ENCODE data around the gene MAPK8IP3.

MAPK8IP3 gene

GRCh38 chr16:1776991-1777374 is 71.0 kb downstream of the MAPK8IP3 start:
- H4K5ac ChIP-seq (ENCODE audit: low read length) = no peak overlapping the region
- H2BK120ac ChIP-seq (ENCODE audit: low read depth, low read length) = no peak overlapping the region

GRCh38 chr16:1777375-1778199 is 71.6 kb downstream of the MAPK8IP3 start:
- Histone ChIP-seq H4K5ac (ENCODE audit: low read length) (no peak overlapping the region), H2BK15ac (replicated peaks; ENCODE audit: low read depth) (no peak overlapping the region), H3K27ac (ENCODE audit: low read depth, low read length) (no peak overlapping the region), H3K79me2 (ENCODE audit: control insufficient read depth, insufficient read depth, low read length) (peaks cover 3% of the 10 kb centered on the region), H3K36me3 (ENCODE audit: control insufficient read depth, insufficient read depth, low read length) (no peaks in the 10 kb centered on the region), H3K56ac (ENCODE audit: low read length) (no peak overlapping the region), H3K9ac (ENCODE audit: low read length) (no peak overlapping the region), H3K4me2 (ENCODE audit: low read length) (no peak overlapping the region), H3K4ac (ENCODE audit: low read depth, low read length) (no peak overlapping the region), H2BK5ac (ENCODE audit: low read length) (no peak overlapping the region), H2BK120ac (ENCODE audit: low read depth, low read length) (no peak overlapping the region), H3K23ac (ENCODE audit: low read length) (no peak overlapping the region), H3K18ac (ENCODE audit: low read length) (no peak overlapping the region), H3K27me3 (ENCODE audit: insufficient read depth, low read length, poor library complexity) (no peaks in the 10 kb centered on the region), H3K4me1 (ENCODE audit: control insufficient read depth, low read depth, low read length) (no peaks in the 10 kb centered on the region), H4K8ac (ENCODE audit: low read depth, low read length) (no peak overlapping the region), H3K79me1 (ENCODE audit: low read length) (peaks cover 6% of the 10 kb centered on the region), H3K4me3 (ENCODE audit: low read length) (no peak overlapping the region), H2AK5ac (ENCODE audit: low read length) (no peak overlapping the region)
- WGBS (ENCODE audit: extremely low coverage, insufficient coverage, low lambda C conversion rate) = no CpG with 5 or more reads among the region's 36 CpGs
- DNase-seq = no peak

More at GRCh38 chr16:1776991-1777374, 71.0 kb downstream of the MAPK8IP3 start:
- Histone ChIP-seq H3K18ac (ENCODE audit: low read length) (no peak overlapping the region), H3K4me2 (ENCODE audit: low read length) (no peak overlapping the region), H3K4me3 (ENCODE audit: low read length) (no peak overlapping the region), H3K27ac (ENCODE audit: low read depth, low read length) (no peak overlapping the region), H4K8ac (ENCODE audit: low read depth, low read length) (no peak overlapping the region), H3K36me3 (ENCODE audit: control insufficient read depth, insufficient read depth, low read length) (no peaks in the 10 kb centered on the region), H2BK15ac (replicated peaks; ENCODE audit: low read depth) (no peak overlapping the region), H3K23ac (ENCODE audit: low read length) (no peak overlapping the region), H3K56ac (ENCODE audit: low read length) (no peak overlapping the region), H3K9ac (ENCODE audit: low read length) (no peak overlapping the region), H3K27me3 (ENCODE audit: insufficient read depth, low read length, poor library complexity) (no peaks in the 10 kb centered on the region), H2BK5ac (ENCODE audit: low read length) (no peak overlapping the region), H3K4ac (ENCODE audit: low read depth, low read length) (no peak overlapping the region), H3K79me1 (ENCODE audit: low read length) (peaks cover 6% of the 10 kb centered on the region), H3K4me1 (ENCODE audit: control insufficient read depth, low read depth, low read length) (no peaks in the 10 kb centered on the region), H2AK5ac (ENCODE audit: low read length) (no peak overlapping the region), H3K79me2 (ENCODE audit: control insufficient read depth, insufficient read depth, low read length) (peaks cover 8% of the 10 kb centered on the region)
- no peak for DNase-seq
- no CpG with 5 or more reads among the region's 22 CpGs for WGBS (ENCODE audit: extremely low coverage, insufficient coverage, low lambda C conversion rate)

DNA sequence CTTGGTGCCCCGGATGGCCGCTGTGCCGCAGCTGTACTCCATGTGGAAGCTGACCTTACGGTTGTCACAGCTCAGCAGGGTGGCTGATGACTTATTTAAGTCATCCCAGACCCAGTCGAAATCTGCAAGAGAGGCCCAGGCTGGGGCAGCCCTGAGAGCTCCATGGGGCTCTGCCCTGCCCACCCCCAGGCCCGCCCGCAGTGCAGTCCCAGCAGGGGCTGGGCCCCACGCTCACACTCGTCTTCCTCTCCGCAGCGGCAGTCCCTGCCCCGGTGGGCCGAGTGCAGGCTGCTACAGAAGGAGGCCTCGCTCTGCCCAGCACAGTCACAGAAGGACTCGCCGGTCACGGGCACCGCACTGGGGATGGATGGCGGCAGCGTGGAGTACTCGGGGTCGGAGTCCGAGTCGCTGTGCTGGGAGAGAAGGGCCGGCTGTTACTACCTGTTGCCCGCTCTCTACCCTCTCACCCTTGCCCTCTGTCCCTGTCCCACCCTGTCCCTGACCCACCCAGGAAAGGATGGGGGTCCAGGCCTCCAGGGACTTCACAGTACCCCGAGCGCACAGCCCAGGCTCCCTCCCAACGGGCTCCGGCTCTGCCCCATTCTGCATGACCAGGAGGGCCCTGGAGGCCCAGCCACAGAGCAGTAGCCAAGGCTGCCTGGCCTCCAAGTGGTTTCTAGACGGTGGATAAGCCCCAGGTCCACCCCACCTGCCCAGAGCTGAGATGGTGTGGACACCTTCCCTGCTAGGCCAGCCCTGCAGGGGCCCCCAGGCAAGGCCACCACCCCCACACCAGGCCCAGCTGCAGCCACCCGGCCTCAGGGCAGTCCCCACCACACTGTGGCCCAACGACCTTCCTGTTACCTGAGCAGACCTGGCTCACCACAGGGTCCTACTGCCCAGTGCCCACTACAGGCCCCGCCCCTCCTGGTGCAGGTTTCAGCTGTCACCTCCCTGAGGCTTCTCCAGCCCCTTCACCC is 72.5 kb downstream of the MAPK8IP3 start:
- Histone ChIP-seq H3K27ac (ENCODE audit: low read depth, low read length) (no peak overlapping the region), H3K9ac (ENCODE audit: low read length) (no peak overlapping the region), H4K5ac (ENCODE audit: low read length) (no peak overlapping the region), H2BK120ac (ENCODE audit: low read depth, low read length) (no peak overlapping the region), H3K4ac (ENCODE audit: low read depth, low read length) (no peak overlapping the region), H3K27me3 (ENCODE audit: insufficient read depth, low read length, poor library complexity) (no peaks in the 10 kb centered on the region), H2BK15ac (replicated peaks; ENCODE audit: low read depth) (no peak overlapping the region), H3K4me1 (ENCODE audit: control insufficient read depth, low read depth, low read length) (no peaks in the 10 kb centered on the region), H3K56ac (ENCODE audit: low read length) (no peak overlapping the region), H3K4me2 (ENCODE audit: low read length) (no peak overlapping the region), H2BK5ac (ENCODE audit: low read length) (no peak overlapping the region), H3K79me2 (ENCODE audit: control insufficient read depth, insufficient read depth, low read length) (peaks cover 2% of the 10 kb centered on the region), H3K79me1 (ENCODE audit: low read length) (peaks cover 8% of the 10 kb centered on the region), H2AK5ac (ENCODE audit: low read length) (no peak overlapping the region), H3K36me3 (ENCODE audit: control insufficient read depth, insufficient read depth, low read length) (no peaks in the 10 kb centered on the region), H3K4me3 (ENCODE audit: low read length) (no peak overlapping the region), H3K23ac (ENCODE audit: low read length) (no peak overlapping the region), H4K8ac (ENCODE audit: low read depth, low read length) (no peak overlapping the region), H3K18ac (ENCODE audit: low read length) (no peak overlapping the region)
- no peak for DNase-seq
- no CpG with 5 or more reads among the region's 34 CpGs for WGBS (ENCODE audit: extremely low coverage, insufficient coverage, low lambda C conversion rate)

DNA sequence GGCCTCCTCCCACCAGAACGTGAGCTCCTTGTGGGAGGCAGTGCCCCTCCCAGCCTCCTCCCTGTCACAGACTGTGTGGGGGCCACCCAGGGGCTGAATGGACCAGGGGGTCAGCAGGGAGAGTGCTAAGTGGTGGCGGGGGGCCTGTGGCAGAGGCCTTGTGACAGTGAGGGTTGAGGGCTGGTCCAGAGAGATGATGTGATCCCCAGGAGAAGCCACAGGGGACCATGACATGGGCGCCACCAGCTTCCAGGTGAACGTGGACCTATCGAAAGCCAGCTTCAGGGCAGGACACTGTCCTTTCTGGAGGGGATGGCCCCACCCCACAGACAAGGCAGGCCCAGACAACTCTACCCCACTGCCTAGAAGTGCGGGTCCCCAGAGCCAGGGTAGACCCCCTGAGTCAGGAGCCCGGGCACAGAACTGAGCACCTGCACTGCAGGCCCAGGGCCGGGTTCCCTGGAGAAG is 73.3 kb downstream of the MAPK8IP3 start:
- peaks cover 8% of the 10 kb centered on the region for H3K79me2 ChIP-seq (ENCODE audit: control insufficient read depth, insufficient read depth, low read length)
- H2BK120ac ChIP-seq (ENCODE audit: low read depth, low read length) = no peak overlapping the region
- H3K4ac ChIP-seq (ENCODE audit: low read depth, low read length) = no peak overlapping the region
- H3K56ac ChIP-seq (ENCODE audit: low read length) = no peak overlapping the region
- no peak overlapping the region for H4K8ac ChIP-seq (ENCODE audit: low read depth, low read length)
- no peaks in the 10 kb centered on the region for H3K36me3 ChIP-seq (ENCODE audit: control insufficient read depth, insufficient read depth, low read length)
- no peaks in the 10 kb centered on the region for H3K4me1 ChIP-seq (ENCODE audit: control insufficient read depth, low read depth, low read length)
- no peak overlapping the region for H4K5ac ChIP-seq (ENCODE audit: low read length)
- no peak overlapping the region for H3K27ac ChIP-seq (ENCODE audit: low read depth, low read length)
- H3K23ac ChIP-seq (ENCODE audit: low read length) = no peak overlapping the region
- no peak overlapping the region for H3K18ac ChIP-seq (ENCODE audit: low read length)
- peaks cover 5% of the 10 kb centered on the region for H3K79me1 ChIP-seq (ENCODE audit: low read length)
- DNase-seq = no peak
- H2BK5ac ChIP-seq (ENCODE audit: low read length) = no peak overlapping the region
- H2AK5ac ChIP-seq (ENCODE audit: low read length) = no peak overlapping the region
- H3K4me2 ChIP-seq (ENCODE audit: low read length) = no peak overlapping the region
- no peak overlapping the region for H3K9ac ChIP-seq (ENCODE audit: low read length)
- H2BK15ac ChIP-seq (replicated peaks; ENCODE audit: low read depth) = no peak overlapping the region
- no peaks in the 10 kb centered on the region for H3K27me3 ChIP-seq (ENCODE audit: insufficient read depth, low read length, poor library complexity)
- no CpG with 5 or more reads among the region's 8 CpGs for WGBS (ENCODE audit: extremely low coverage, insufficient coverage, low lambda C conversion rate)
- no peak overlapping the region for H3K4me3 ChIP-seq (ENCODE audit: low read length)

DNA sequence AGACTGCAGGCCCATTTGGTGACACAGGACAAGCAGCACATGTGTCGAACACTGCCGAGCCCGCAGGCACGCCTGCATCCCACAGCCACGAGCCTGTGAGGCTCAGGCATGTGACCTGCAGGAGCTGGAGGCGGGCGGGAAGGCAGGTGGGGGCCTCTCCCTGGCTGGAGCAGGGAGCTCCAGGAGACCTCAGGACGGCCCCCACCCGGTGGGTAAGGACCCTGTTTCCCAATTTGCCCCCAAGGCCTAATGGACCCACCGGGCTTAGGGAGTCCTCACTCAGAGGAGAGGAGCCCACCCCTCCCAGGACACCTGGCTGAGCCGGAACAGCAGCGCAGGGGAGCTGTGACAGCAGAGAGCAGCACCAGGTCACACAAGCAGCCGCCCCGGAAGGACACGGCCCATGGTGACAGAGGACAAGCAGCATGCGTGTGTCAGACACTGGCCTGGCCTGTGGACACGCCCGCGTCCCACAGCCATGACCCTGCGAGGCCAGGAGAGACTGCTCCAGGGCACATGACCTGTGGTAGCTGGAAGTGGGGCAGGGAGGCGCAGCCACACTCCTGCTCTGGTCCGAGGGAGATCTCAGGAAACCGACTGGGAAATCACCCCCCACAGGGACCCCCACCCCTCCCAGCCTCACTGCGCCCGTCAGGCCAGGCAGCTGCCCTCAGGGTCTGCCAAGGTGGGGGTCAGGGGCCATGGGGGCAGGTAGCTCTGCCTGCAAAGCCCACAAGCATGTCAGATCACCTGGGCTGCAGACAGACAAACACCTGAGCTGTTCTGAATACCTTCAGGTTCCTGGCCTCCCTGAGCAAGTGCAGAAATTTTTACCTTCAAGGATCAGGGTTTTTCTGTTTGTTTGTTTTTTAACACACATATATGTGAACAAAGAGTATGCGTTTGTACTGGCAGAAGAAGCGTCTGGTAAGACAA is 74.0 kb downstream of the MAPK8IP3 start:
- Histone ChIP-seq H3K56ac (ENCODE audit: low read length) (no peak overlapping the region), H3K23ac (ENCODE audit: low read length) (no peak overlapping the region), H2AK5ac (ENCODE audit: low read length) (no peak overlapping the region), H4K5ac (ENCODE audit: low read length) (no peak overlapping the region), H4K8ac (ENCODE audit: low read depth, low read length) (no peak overlapping the region), H3K79me2 (ENCODE audit: control insufficient read depth, insufficient read depth, low read length) (peaks cover 10% of the 10 kb centered on the region), H3K4me2 (ENCODE audit: low read length) (no peak overlapping the region), H2BK15ac (replicated peaks; ENCODE audit: low read depth) (no peak overlapping the region), H2BK5ac (ENCODE audit: low read length) (no peak overlapping the region), H3K4me3 (ENCODE audit: low read length) (no peak overlapping the region), H3K36me3 (ENCODE audit: control insufficient read depth, insufficient read depth, low read length) (no peaks in the 10 kb centered on the region), H3K9ac (ENCODE audit: low read length) (no peak overlapping the region), H3K4me1 (ENCODE audit: control insufficient read depth, low read depth, low read length) (no peaks in the 10 kb centered on the region), H3K79me1 (ENCODE audit: low read length) (peaks cover 3% of the 10 kb centered on the region), H3K27me3 (ENCODE audit: insufficient read depth, low read length, poor library complexity) (no peaks in the 10 kb centered on the region), H3K18ac (ENCODE audit: low read length) (no peak overlapping the region), H3K4ac (ENCODE audit: low read depth, low read length) (no peak overlapping the region), H3K27ac (ENCODE audit: low read depth, low read length) (no peak overlapping the region), H2BK120ac (ENCODE audit: low read depth, low read length) (no peak overlapping the region)
- no CpG with 5 or more reads among the region's 27 CpGs for WGBS (ENCODE audit: extremely low coverage, insufficient coverage, low lambda C conversion rate)
- DNase-seq = no peak
